Epithelial cell of esophagus (primary cell): Measurements from ENCODE around the gene COLQ.
"Not testable (repeated sequence)": the region's sequence is repeated elsewhere in the genome, so short reads cannot be mapped to it uniquely, and the experiment has no call there.

Experiments used
- DNase-seq: peaks from one replicate; pipeline ENCODE4 v3.0.0; 2010; ENCODE audit warnings: low read depth
- H3K4me3 ChIP-seq: 2 replicates; pipeline ENCODE4 v1.5.1; 2011; ENCODE audit warnings: mild to moderate bottlenecking, low read length, control low read depth
- TF ChIP-seq, protein P1 (sequence below): IDR thresholded peaks from 2 replicates; pipeline ENCODE4 v1.5.1; 2011; ENCODE audit warnings: low read depth, mild to moderate bottlenecking, low read length, control low read depth, inconsistent platforms; ENCODE audit not compliant: insufficient read depth; ENCODE audit errors: missing control alignments

The COLQ gene

DNA sequence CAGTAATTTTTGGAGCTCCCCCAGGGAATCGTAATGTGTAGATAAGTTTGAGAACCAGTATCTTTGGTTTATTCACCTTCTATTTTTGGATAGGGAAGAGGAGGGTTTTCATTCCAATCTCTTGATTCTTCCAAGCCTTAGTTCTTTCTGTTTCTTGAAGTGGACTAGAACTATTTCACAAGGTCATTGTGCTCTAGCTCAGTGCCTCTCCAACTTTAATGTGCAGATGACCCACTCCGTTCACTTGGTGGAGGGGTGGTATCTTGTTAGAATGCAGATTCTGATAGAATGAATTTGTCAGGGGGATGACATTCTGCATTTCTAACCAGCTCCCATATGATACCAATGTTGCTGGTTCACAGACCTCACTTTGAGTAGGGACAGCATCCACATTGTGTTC is 35.5 kb downstream of the COLQ start:
- TF ChIP-seq, protein P1, sequence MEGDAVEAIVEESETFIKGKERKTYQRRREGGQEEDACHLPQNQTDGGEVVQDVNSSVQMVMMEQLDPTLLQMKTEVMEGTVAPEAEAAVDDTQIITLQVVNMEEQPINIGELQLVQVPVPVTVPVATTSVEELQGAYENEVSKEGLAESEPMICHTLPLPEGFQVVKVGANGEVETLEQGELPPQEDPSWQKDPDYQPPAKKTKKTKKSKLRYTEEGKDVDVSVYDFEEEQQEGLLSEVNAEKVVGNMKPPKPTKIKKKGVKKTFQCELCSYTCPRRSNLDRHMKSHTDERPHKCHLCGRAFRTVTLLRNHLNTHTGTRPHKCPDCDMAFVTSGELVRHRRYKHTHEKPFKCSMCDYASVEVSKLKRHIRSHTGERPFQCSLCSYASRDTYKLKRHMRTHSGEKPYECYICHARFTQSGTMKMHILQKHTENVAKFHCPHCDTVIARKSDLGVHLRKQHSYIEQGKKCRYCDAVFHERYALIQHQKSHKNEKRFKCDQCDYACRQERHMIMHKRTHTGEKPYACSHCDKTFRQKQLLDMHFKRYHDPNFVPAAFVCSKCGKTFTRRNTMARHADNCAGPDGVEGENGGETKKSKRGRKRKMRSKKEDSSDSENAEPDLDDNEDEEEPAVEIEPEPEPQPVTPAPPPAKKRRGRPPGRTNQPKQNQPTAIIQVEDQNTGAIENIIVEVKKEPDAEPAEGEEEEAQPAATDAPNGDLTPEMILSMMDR: no peak
- DNase-seq: no peak
- H3K4me3 ChIP-seq: no peak overlapping the region

GRCh38 chr3:15484551-15484950 is 37.0 kb downstream of the COLQ start:
- not testable (repeated sequence) for DNase-seq, H3K4me3 ChIP-seq

DNA sequence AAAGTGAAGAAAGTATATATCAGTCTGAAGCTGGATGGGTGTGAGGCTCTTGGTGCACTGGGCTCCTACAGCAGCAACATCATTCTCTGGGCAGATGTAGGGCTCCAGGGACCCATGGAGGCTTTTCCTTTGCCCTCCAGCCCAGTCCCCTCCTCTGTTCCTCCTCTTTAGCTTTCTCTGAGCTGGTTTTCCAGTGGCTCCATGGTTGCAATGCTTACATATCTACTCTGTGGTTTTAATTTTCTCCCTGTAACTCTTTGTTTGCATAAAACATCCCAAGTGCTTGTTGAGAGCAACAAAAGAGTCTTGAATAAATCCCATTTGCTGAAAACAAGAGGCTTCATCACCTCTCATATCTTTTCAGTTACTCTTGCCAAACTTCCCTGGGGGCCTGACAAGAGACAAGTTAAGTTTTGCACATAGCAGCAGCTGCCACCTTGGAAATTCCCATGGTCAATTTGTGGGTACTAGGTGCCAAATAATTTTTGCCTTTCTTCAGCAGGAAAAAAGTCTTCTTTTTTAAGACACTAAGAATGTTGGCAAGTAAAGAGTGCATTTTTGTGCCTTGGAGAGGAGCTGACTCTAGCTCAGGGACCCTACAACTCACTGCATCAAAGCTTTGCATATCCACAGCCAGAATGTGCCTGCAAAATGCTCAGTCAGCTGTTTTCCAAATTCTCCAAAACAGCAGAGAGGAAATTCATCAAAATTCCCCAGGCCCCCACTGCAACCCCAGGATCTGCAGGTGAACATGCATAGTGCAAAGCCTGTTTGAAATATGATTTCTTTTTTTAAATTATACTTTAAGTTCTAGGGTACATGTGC is 41.9 kb downstream of the COLQ start:
- TF ChIP-seq, protein P1: no peak
- no peak overlapping the region for H3K4me3 ChIP-seq
- DNase-seq: no peak

DNA sequence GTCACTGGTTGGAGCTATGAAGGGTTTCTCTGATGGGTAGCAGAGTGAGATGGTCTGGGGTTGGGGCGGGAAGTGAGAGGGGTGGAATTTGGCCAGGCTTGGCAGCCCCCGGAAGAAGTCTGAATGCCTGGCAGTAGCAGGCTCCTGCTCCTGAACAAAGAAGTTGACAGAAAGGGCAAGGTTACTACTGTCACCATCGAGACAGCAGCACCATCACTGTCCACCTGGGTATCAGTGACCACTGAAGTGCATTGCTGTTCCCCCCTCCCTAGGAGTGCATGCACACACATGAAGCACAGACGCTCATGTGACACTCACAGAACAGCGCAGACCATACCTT is 42.9 kb downstream of the COLQ start:
- no peak overlapping the region for H3K4me3 ChIP-seq
- no peak for DNase-seq
- TF ChIP-seq, protein P1: no peak

DNA sequence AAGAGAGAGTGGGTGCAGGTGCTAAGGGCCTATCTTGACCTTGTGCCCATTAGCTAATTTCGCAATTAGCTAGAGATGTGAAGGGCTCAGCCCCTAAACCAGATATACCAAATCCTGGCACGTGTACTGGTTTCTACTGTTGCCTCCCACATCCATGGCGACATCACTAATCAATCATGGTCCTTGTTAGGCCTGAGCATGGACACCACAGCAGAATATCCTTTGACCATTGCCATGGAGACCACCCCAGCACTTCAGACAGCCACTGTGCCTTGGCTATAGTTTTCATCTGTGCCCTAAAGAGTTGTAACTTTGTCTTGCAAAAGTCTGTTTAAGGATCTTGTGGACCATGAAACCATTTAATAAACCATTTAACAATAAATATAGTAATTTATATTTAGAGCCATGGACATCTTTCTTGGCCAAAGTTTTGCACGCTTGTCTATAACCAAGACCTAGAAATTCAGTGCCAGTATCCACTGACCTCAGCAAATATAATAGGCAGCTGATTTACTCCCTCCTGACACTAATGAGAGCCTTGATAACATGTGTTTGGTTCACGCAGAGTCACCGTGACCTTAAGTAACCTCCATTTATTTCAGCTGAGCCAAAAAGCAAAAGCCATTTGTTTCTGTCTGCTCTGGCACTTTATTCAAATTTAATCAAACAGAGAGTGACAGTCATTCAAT is 43.4 kb downstream of the COLQ start:
- H3K4me3 ChIP-seq: no peak overlapping the region
- TF ChIP-seq, protein P1: no peak
- DNase-seq: no peak

DNA sequence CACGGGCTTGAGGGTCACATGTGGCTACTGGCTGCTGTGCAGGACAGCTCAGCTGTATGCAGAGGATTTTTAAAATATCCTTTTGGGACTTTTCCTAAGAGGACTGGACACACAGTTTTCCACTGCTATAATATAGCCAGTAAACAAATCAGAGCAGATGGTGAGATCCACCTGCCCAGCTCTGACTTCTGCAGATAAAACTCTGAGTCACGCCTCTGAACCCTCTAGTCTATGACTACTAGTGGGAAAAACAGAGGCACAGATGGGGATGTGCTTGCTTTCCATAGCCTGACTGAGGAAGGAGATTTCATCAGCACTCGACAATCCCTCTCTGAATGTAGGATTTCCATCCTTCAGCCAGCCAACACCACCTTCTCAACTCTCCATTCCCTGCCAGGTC is 45.1 kb downstream of the COLQ start:
- TF ChIP-seq, protein P1: no peak
- H3K4me3 ChIP-seq: no peak overlapping the region
- no peak for DNase-seq

DNA sequence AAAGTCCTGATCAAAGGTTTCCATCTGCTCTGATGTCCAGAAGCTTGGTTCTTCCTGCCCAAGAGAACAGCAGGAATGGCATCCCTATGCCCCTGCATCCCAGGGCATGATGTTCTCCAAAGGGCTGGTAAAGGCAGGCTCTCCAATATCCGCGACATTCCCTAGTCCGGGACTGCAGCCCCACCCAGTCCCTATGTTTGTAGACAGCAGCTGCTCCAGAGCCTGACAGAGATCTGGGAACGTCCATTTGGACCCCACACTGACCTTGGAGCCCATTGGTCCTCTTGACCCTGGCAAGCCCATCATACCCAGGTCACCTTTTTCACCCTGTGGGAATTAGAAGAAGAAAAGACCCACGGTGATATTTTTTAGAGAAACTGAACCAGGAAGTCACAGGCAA is 46.3 kb downstream of the COLQ start:
- no peak for DNase-seq
- H3K4me3 ChIP-seq: no peak overlapping the region
- TF ChIP-seq, protein P1: no peak
